Measurements from ENCODE around the gene ONECUT3. TPM values are rescaled to one million over a fixed set of nuclear protein-coding genes. Genes with fewer than 3 reads are reported as not detected.

ONECUT3 gene
- total RNA-seq, 3 donors from 2014 or later: not detected

- no peaks in the 10 kb centered on the region for H3K9me3 ChIP-seq
- H3K27me3 ChIP-seq: no peaks in the 10 kb centered on the region
- no peaks in the 10 kb centered on the region for H3K4me1 ChIP-seq
- no peak overlapping the region for H3K27ac ChIP-seq
- intact Hi-C loops (cut with DNase I; ENCODE audit: low total_unique reads): no loop called here
- DNase-seq (ENCODE audit: low spot score in 2 of 2): no peak
- peaks cover 19% of the 10 kb centered on the region for H3K36me3 ChIP-seq
- TF ChIP-seq POLR2AphosphoS5 (IDR thresholded peaks at IDR 0.05) (no peak), CTCF (IDR thresholded peaks at IDR 0.05) (no peak), POLR2A (IDR thresholded peaks at IDR 0.05) (no peak)
- no peak overlapping the region for H3K4me3 ChIP-seq
These were observed 65.4 kb downstream of the ONECUT3 start for GRCh38 chr19:1818549-1819195.

GRCh38 chr19:1819341-1820255 lies 66.3 kb downstream of the ONECUT3 start:
- TF ChIP-seq POLR2AphosphoS5 (IDR thresholded peaks at IDR 0.05) (no peak), CTCF (IDR thresholded peaks at IDR 0.05) (no peak), POLR2A (IDR thresholded peaks at IDR 0.05) (no peak)
- peaks cover 19% of the 10 kb centered on the region for H3K36me3 ChIP-seq
- intact Hi-C loops (cut with DNase I; ENCODE audit: low total_unique reads): no loop called here

GRCh38 chr19:1822210-1822609 lies 68.9 kb downstream of the ONECUT3 start:
- H3K27me3 ChIP-seq: no peaks in the 10 kb centered on the region
- no peak overlapping the region for H3K4me3 ChIP-seq
- H3K36me3 ChIP-seq: peaks cover 11% of the 10 kb centered on the region
- H3K9me3 ChIP-seq: no peaks in the 10 kb centered on the region
- no peak overlapping the region for H3K27ac ChIP-seq
- DNase-seq (ENCODE audit: low spot score in 2 of 2): no peak
- H3K4me1 ChIP-seq: peaks cover 0 to 4% of the 10 kb centered on the region in 2 donors
- TF ChIP-seq POLR2A (IDR thresholded peaks at IDR 0.05) (no peak), CTCF (IDR thresholded peaks at IDR 0.05) (no peak), POLR2AphosphoS5 (IDR thresholded peaks at IDR 0.05) (no peak)
- intact Hi-C loops (cut with DNase I; ENCODE audit: low total_unique reads): no loop called here

More at GRCh38 chr19:1819341-1820255, 66.3 kb downstream of the ONECUT3 start:
- no peaks in the 10 kb centered on the region for H3K4me1 ChIP-seq
- no peak overlapping the region for H3K4me3 ChIP-seq
- no peak overlapping the region for H3K27ac ChIP-seq
- H3K27me3 ChIP-seq: no peaks in the 10 kb centered on the region
- H3K9me3 ChIP-seq: no peaks in the 10 kb centered on the region
- DNase-seq (ENCODE audit: low spot score in 2 of 2): no peak

- no peak overlapping the region for H3K4me3 ChIP-seq
- H3K36me3 ChIP-seq: peaks cover 10% of the 10 kb centered on the region
- no peaks in the 10 kb centered on the region for H3K9me3 ChIP-seq
- peaks cover 0 to 4% of the 10 kb centered on the region in 2 donors for H3K4me1 ChIP-seq
- H3K27ac ChIP-seq: no peak overlapping the region
- no peak for DNase-seq (ENCODE audit: low spot score in 2 of 2)
- intact Hi-C loops (cut with DNase I; ENCODE audit: low total_unique reads): no loop called here
- no peak for TF ChIP-seq CTCF (IDR thresholded peaks at IDR 0.05)
- no peak for TF ChIP-seq POLR2AphosphoS5 (IDR thresholded peaks at IDR 0.05)
- TF ChIP-seq POLR2A (IDR thresholded peaks at IDR 0.05): no peak
- no peaks in the 10 kb centered on the region for H3K27me3 ChIP-seq
These were observed 69.7 kb downstream of the ONECUT3 start for GRCh38 chr19:1823020-1823419.

All from breast epithelium (tissue), 4 donors.